PC-3 (cell line): ENCODE data around the gene SCN7A. TPM values are rescaled to one million over a fixed set of nuclear protein-coding genes. Genes with fewer than 3 reads are reported as not detected.

ENCODE experiments used
- ATAC-seq: fragments of 200-7000 bp; cut with Tn5 transposase; 2 replicates; pipeline ENCODE4 v1.9.1; 2020; ENCODE audit warnings: mild to moderate bottlenecking, moderate library complexity
- BruUV-seq: library from RNA; stranded (reverse); fragments of 400-500 nt; replicated peaks from 2 replicates; lab custom pipeline; 2021; lab: Mats Ljungman, UMichigan
- CTCF ChIA-PET: fragments of 300-600 bp; sonication (Branson Sonifier 250); formaldehyde crosslinking; loops from one replicate; lab custom pipeline; 2022; ENCODE audit warnings: antibody characterized with exemption; lab: Charles Lee
- POLR2A ChIA-PET: fragments of 300-600 bp; sonication (Branson Sonifier 250); formaldehyde crosslinking; loops from one replicate; lab custom pipeline; 2022; ENCODE audit warnings: antibody characterized with exemption; ENCODE audit not compliant: unreplicated experiment; lab: Charles Lee
- DNase-seq: peaks from one replicate; pipeline ENCODE4 v3.0.0-alpha.2; 2015
- H2AFZ ChIP-seq: fragments of 300-600 bp; sonication (generic); 2 replicates; pipeline ENCODE4 v1.6.0; 2016; ENCODE audit warnings: antibody characterized with exemption, low read length
- H3F3A ChIP-seq: fragments of 300-600 bp; sonication (generic); one replicate; pipeline ENCODE4 v1.6.0; 2017; ENCODE audit warnings: antibody characterized with exemption, low read length, control low read depth, mild to moderate bottlenecking; ENCODE audit not compliant: unreplicated experiment
- H3K27ac ChIP-seq: fragments of 300-600 bp; sonication (generic); 2 replicates; pipeline ENCODE4 v1.5.1; 2016; ENCODE audit warnings: mild to moderate bottlenecking, low read length
- H3K27me3 ChIP-seq: fragments of 300-600 bp; sonication (generic); 2 replicates; pipeline ENCODE4 v1.6.1; 2016; ENCODE audit warnings: low read length, mixed read lengths
- H3K36me3 ChIP-seq: fragments of 300-600 bp; sonication (generic); 2 replicates; pipeline ENCODE4 v1.6.1; 2016; ENCODE audit warnings: low read depth, mixed run types, low read length, mixed read lengths
- H3K4me1 ChIP-seq: fragments of 300-600 bp; sonication (generic); 2 replicates; pipeline ENCODE4 v1.5.1; 2016; ENCODE audit warnings: low read length; ENCODE audit not compliant: insufficient read depth
- H3K4me2 ChIP-seq: fragments of 300-600 bp; sonication (generic); 2 replicates; pipeline ENCODE4 v1.6.0; 2016; ENCODE audit warnings: low read length
- H3K4me3 ChIP-seq: fragments of 300-600 bp; sonication (generic); 2 replicates; pipeline ENCODE4 v1.5.1; 2016; ENCODE audit warnings: mild to moderate bottlenecking, low read length, mixed read lengths
- H3K79me2 ChIP-seq: fragments of 300-600 bp; sonication (generic); 2 replicates; pipeline ENCODE4 v1.6.1; 2017; ENCODE audit warnings: low read length, mixed read lengths
- H3K9ac ChIP-seq: fragments of 300-600 bp; sonication (generic); 2 replicates; pipeline ENCODE4 v1.6.0; 2016; ENCODE audit warnings: mild to moderate bottlenecking, low read length
- H3K9me2 ChIP-seq: fragments of 300-600 bp; sonication (generic); replicated peaks from 2 replicates; pipeline ENCODE4 v1.6.1; 2016; ENCODE audit warnings: mixed run types, low read length, mixed read lengths
- H3K9me3 ChIP-seq: fragments of 300-600 bp; sonication (generic); 2 replicates; pipeline ENCODE4 v1.6.1; 2016; ENCODE audit warnings: low read length, mixed read lengths
- H4K20me1 ChIP-seq: fragments of 300-600 bp; sonication (generic); 2 replicates; pipeline ENCODE4 v1.6.1; 2016; ENCODE audit warnings: low read length, mixed read lengths
- CTCF ChIP-seq: fragments of 300-600 bp; sonication (generic); conservative IDR thresholded peaks from 2 replicates; pipeline ENCODE4 v1.5.1; 2017; ENCODE audit warnings: antibody characterized with exemption, low read depth, mild to moderate bottlenecking, low read length
- EZH2 ChIP-seq: fragments of 300-600 bp; sonication (generic); IDR thresholded peaks from one replicate; pipeline ENCODE4 v1.6.1; 2017; ENCODE audit warnings: antibody characterized with exemption, mild to moderate bottlenecking, low read length; ENCODE audit not compliant: unreplicated experiment
- EZH2phosphoT487 ChIP-seq: fragments of 300-600 bp; sonication (generic); IDR thresholded peaks from 2 replicates; pipeline ENCODE4 v1.6.1; 2018; ENCODE audit warnings: mild to moderate bottlenecking, antibody characterized with exemption, low read length, borderline replicate concordance
- intact Hi-C: fragments of 100-400 bp; cut with micrococcal nuclease; formaldehyde crosslinking; loops from 2 replicates; pipeline ENCODE4 v1.9.0; 2023
- total RNA-seq: library from RNA; depleted of rRNA; stranded (reverse); fragments of >200 nt; gene quantifications from 2 replicates; pipeline ENCODE4 v1.2.3, GENCODE V29; 2014

SCN7A gene
- total RNA-seq, 1 experiment from 2014 or later = not detected

- no peak overlapping the region for H2AFZ ChIP-seq
- H3F3A ChIP-seq = no peaks in the 10 kb centered on the region
- DNase-seq (peak; percentile 97), ATAC-seq (peak; percentile 6; the same call in 1 of the 2 replicates)
- no peaks in the 10 kb centered on the region for H3K9me3 ChIP-seq
- H3K9ac ChIP-seq = no peak overlapping the region
- H3K36me3 ChIP-seq = no peaks in the 10 kb centered on the region
- no peaks in the 10 kb centered on the region for H4K20me1 ChIP-seq
- ChIA-PET CTCF (interaction anchor here (1.2 kb wide), 1 partner anchor 143 kb away, joined by 4 read pairs; no protein-coding TSS in a partner anchor), POLR2A (no interaction called here)
- no peak overlapping the region for H3K4me2 ChIP-seq
- intact Hi-C loops = no loop called here
- H3K9me2 ChIP-seq = no peaks in the 10 kb centered on the region
- peaks cover 2% of the 10 kb centered on the region; the same call in 1 of the 2 replicates for H3K27me3 ChIP-seq
- peaks cover 14% of the 10 kb centered on the region for H3K4me1 ChIP-seq
- H3K4me3 ChIP-seq = no peak overlapping the region
- no TSS peak for BruUV-seq
- H3K27ac ChIP-seq = no peak overlapping the region
- TF ChIP-seq EZH2 = no peak
- no peak for TF ChIP-seq EZH2phosphoT487
- no peaks in the 10 kb centered on the region for H3K79me2 ChIP-seq
Measured at GRCh38 chr2:166373951-166374350, 120.1 kb downstream of the SCN7A start.

DNA sequence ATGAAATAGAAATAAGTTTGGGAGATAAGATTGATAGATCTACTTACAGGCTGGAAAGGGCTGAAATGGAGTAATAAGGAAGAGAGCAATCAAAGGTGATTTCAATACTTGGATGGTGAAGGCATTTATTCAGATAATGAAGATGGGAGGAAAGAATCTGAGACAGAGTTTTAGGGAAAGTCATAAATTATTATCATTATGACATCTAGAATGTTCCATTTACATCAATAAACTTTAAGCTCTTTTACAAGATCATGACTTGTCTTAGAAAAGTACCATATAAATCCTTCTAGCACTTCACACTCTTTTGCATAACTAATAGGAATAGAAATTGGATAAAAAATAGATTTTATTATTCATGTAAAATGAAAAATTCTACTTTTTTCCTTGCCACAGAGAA, 120.5 kb downstream of the SCN7A start:
- H3K9me2 ChIP-seq = no peaks in the 10 kb centered on the region
- POLR2A ChIA-PET = no interaction called here

GRCh38 chr2:166373105-166373504, 120.9 kb downstream of the SCN7A start:
- no TSS peak for BruUV-seq
- TF ChIP-seq EZH2phosphoT487 (no peak), EZH2 (no peak), CTCF (no peak)
- Histone ChIP-seq H4K20me1 (no peaks in the 10 kb centered on the region), H3K9me2 (no peaks in the 10 kb centered on the region), H3K36me3 (no peaks in the 10 kb centered on the region), H3K4me1 (peaks cover 14% of the 10 kb centered on the region), H3K4me3 (no peak overlapping the region), H2AFZ (no peak overlapping the region), H3K9ac (no peak overlapping the region), H3K27me3 (no peaks in the 10 kb centered on the region), H3K79me2 (no peaks in the 10 kb centered on the region), H3K9me3 (no peaks in the 10 kb centered on the region), H3K27ac (no peak overlapping the region), H3K4me2 (no peak overlapping the region), H3F3A (no peaks in the 10 kb centered on the region)
- DNase-seq (no peak), ATAC-seq (no peak)
- CTCF ChIA-PET = no interaction called here
- intact Hi-C loops = no loop called here
- POLR2A ChIA-PET = no interaction called here

More for the DNA sequence above, 120.5 kb downstream of the SCN7A start:
- DNase-seq = no peak
- intact Hi-C loops = no loop called here
- BruUV-seq = no TSS peak
- Histone ChIP-seq H3K36me3 (no peaks in the 10 kb centered on the region), H3K27ac (no peak overlapping the region), H3K9ac (no peak overlapping the region), H2AFZ (no peak overlapping the region), H3K4me3 (no peak overlapping the region), H3K27me3 (no peaks in the 10 kb centered on the region), H3K4me2 (no peak overlapping the region), H3K9me3 (no peaks in the 10 kb centered on the region), H3K79me2 (no peaks in the 10 kb centered on the region), H3K4me1 (peaks cover 14% of the 10 kb centered on the region), H3F3A (no peaks in the 10 kb centered on the region), H4K20me1 (no peaks in the 10 kb centered on the region)
- CTCF ChIA-PET = no interaction called here
- no peak for ATAC-seq
- no peak for TF ChIP-seq EZH2
- no peak for TF ChIP-seq CTCF
- TF ChIP-seq EZH2phosphoT487 = no peak
